ENCODE results near the gene SMTNL2.
"Not testable (repeated sequence)": the region's sequence is repeated elsewhere in the genome, so short reads cannot be mapped to it uniquely, and the experiment has no call there.

The SMTNL2 gene

GRCh38 chr17:4605826-4606225, 21.5 kb downstream of the SMTNL2 start:
- DNase-seq = no peak

GRCh38 chr17:4607261-4607741, 23.0 kb downstream of the SMTNL2 start:
- no peak for DNase-seq

- DNase-seq = no peak
Measured at GRCh38 chr17:4607773-4608187, 23.5 kb downstream of the SMTNL2 start.

DNA sequence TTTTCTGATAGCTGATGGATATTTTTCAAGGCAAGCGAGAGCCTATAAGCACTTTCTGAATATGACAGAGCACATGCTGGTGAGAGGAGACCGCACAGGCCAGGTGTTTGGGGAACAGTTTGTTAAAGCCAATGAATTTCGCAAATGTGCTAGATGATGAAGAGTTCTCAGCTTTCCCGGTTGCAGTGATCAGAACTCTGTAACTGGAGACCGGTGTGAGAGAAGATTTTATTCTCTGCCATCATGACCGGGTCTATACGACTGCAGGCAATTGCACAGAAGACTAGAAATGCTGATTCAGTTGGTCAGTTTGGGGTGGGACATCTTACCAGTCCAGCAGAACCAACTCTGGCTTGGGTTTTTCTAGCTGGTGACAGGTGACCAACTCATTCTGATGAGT, 25.4 kb downstream of the SMTNL2 start:
- no peak for DNase-seq

- no peak for DNase-seq
Measured at GRCh38 chr17:4610162-4610561, 25.8 kb downstream of the SMTNL2 start.

DNA sequence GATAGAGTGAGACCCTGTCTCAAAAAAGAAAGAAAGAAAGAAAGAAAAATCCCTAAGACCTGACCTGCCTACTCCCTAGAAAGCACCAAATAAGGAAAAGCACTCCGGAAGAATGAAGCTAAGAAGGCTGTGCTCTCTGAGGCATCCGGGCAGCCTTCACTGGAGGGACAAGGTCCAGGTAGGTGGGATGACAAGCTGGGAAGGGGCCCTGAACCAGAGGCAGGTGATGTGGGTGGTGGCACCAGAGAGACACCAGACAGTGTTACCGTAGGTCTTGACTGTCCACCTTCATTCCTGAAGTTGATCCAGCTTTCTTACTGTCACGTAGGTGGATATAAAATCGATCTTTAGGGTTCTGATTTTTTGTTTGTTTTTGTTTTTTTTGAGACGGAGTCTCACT, 26.3 kb downstream of the SMTNL2 start:
- DNase-seq = no peak

- DNase-seq = peak; percentile 6
Measured at GRCh38 chr17:4616476-4616875, 32.1 kb downstream of the SMTNL2 start.

DNA sequence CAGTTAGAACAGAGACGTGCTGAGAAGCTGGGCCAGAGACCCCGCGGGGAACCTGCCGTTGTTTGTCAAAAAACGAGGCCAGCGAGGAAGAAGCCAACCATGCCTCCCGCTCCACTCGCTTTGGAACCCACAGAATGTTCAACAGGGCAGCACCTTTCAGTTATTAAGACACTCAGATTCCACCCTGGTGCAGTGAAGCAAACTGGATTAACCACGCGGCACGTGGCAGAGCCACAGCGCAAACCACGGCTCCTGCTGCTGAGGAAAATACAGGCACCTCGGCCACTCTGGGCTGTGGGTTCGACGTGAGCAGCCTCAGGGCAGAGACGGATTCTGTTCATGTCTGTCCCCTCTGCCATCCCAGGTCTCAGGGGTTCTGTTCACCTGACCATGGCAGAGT, 32.8 kb downstream of the SMTNL2 start:
- DNase-seq = no peak

GRCh38 chr17:4617590-4618351, 33.4 kb downstream of the SMTNL2 start:
- DNase-seq = no peak

- no peak for DNase-seq
Measured at GRCh38 chr17:4620531-4621101, 36.3 kb downstream of the SMTNL2 start.

DNA sequence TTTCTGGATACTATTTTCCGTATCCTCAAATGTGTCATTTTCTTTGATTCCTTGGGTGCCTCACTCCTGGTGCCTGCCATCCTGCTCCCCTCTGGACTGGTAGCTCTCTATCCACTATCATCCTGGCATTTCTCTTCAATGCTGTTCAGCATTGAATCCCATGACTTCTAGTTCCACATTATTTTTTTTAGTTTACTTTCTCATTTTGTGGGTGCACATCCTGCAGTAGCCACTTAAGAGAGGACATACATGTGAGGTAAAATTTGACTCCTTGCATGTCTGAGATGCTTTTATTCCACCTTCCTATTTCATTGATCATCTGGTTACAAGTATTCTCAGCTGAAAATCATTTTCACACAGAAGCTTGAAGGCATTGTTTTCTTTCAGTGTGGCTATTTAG, 38.0 kb downstream of the SMTNL2 start:
- DNase-seq = no peak

GRCh38 chr17:4623249-4623648, 38.9 kb downstream of the SMTNL2 start:
- DNase-seq = no peak

- DNase-seq = not testable (repeated sequence)
Measured at GRCh38 chr17:4624451-4624911, 40.2 kb downstream of the SMTNL2 start.

- peak; percentile 7 for DNase-seq
Measured at GRCh38 chr17:4625181-4625617, 40.9 kb downstream of the SMTNL2 start.

GRCh38 chr17:4626734-4627256, 42.5 kb downstream of the SMTNL2 start:
- no peak for DNase-seq

DNA sequence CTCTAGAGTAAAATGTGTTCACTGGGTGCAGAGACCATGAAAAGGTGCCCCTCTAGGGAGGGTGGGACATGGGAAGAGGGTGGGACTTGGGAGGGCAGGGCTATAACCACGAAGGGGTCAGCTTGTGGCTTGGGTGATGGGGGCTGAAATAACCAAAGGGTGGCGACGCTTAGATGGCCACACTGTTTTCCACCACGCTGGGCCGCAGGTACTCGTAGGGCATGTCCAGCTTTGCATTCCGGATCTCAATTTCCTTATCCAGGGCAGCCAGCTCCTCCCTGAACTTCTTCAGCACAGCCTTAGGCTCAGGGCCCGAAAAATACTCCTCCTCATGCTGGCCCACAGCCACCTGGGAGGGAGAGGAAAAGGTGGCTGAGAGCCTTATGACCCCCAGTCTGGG, 47.1 kb downstream of the SMTNL2 start:
- DNase-seq = no peak

- DNase-seq = no peak
Measured at GRCh38 chr17:4631836-4632580, 47.7 kb downstream of the SMTNL2 start.

GRCh38 chr17:4632581-4632920, 48.2 kb downstream of the SMTNL2 start:
- DNase-seq = no peak

GRCh38 chr17:4633643-4634042, 49.3 kb downstream of the SMTNL2 start:
- no peak for DNase-seq

- DNase-seq = no peak
Measured at GRCh38 chr17:4634976-4635375, 50.6 kb downstream of the SMTNL2 start.

- peak; percentile 12 for DNase-seq
Measured at GRCh38 chr17:4635823-4636375, 51.6 kb downstream of the SMTNL2 start.

GRCh38 chr17:4636474-4637100, 52.3 kb downstream of the SMTNL2 start:
- DNase-seq = no peak

GRCh38 chr17:4638766-4639165, 54.4 kb downstream of the SMTNL2 start:
- DNase-seq = not testable (repeated sequence)

Data from NCI-H510A treated with DMSO at 0.1 percent for 48 hours (cell line).